NCI-H1105 (cell line): ENCODE results near the gene NTM.
A peak's percentile ranks its signal among the peaks of the same experiment; 100 is the strongest.
"Not testable (repeated sequence)": the region's sequence is repeated elsewhere in the genome, so short reads cannot be mapped to it uniquely, and the experiment has no call there.

Experiments used
- DNase-seq: peaks from one replicate; lab custom pipeline; 2025; lab: John Stamatoyannopoulos, UW

Gene NTM

DNA sequence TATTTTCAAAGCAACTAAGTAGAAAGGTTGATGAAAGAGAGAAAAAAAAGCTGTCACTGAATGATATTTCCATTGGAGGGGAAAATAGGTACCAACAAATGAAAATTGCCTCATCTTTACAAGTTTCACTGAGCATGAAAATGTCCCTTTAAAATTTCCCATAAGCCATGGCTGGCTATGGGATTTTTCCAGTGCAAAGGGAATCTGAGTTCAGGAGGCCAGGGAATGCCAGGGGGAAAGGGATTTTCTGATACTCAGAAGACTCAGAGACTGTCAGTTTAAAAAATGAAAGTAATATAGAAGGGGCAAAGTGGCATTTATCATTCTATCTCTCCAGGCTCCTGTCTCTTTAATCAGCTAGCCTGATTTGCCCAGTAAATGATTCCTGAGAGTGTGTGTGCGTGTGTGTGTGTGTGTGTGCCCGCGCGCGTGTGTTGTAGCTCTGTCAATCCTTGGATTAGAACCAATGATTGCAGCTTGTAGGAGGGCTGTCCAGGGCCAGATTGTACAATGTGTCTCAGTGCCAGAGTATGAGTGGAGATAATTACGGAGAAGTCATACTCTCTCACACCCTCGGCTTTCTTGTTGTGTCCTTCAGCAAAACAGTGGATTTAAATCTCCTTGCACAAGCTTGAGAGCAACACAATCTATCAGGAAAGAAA lies at the start of gene NTM:
Gene NTM, plus strand, starts transcription at position 526 of the 662 bp plus-strand sequence.
- peak; percentile 94 for DNase-seq

DNA sequence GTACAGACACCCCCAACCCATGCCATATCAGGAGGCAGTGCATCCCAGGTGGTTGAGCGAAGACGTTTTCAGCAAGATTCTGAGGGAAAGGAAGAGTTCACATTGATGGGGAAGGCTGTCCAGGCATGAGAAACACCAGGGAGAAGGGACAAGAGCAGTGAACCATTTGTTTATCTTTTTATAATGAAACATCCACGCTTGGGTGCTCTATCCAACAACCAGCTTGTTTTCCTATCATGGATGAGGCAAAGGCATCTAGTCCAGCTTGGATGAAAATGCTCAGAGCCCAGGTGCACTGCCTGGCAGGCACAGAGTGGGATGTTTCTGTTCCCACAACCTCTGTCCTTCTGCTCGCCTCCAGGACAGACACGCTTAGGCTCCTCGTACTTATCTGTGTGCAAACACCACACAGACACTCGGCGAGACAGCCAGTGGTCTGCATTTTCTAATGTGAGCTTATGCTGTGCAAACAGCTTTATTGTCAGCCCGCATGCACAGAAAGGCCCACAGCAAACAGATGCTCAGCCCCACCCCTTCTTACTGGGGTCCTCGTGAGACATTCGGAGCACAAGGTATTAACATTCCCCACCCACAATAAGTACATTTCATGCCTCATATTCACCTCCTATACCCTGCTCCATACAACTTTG lies 45.4 kb upstream of the NTM start:
- DNase-seq = no peak

DNA sequence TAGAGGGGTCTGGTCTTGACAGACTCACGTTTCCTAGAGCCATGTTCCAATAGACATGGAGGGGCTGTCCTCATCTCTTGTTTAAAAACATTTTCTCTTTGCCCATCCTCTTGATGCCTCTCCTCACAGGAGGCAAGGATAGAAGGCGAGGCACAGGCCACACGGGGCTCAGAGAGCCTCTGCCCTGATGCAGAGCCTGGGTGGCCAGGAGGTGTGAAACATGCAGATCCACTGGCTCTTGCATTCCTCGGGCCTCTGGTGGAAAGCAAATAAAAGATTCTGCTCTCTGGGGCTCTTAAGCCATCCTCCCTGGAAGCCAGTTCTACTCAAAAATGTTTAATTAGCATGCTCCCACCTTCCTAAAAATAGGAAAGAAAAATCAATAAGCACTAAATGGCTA lies 43.6 kb upstream of the NTM start:
- DNase-seq = no peak

DNA sequence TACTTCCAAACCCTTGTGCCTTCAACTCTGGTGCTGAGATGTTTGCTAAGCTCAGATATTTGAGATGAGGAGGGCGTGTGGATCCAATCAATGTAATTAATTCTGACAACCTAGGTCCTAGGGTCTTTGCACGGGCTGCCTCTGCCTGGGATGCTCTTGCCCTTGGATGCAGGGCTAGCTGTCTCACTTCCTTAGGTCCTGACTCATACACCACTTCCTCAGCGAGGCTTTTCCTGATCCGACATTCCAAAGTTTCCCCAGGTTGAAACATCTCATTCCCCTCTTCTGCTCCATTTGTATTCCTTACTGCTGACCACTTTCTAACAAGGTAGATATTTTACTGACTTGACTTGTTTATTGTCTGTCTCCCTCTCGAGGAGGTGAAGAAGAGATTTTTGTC lies 43.0 kb upstream of the NTM start:
- DNase-seq = no peak

DNA sequence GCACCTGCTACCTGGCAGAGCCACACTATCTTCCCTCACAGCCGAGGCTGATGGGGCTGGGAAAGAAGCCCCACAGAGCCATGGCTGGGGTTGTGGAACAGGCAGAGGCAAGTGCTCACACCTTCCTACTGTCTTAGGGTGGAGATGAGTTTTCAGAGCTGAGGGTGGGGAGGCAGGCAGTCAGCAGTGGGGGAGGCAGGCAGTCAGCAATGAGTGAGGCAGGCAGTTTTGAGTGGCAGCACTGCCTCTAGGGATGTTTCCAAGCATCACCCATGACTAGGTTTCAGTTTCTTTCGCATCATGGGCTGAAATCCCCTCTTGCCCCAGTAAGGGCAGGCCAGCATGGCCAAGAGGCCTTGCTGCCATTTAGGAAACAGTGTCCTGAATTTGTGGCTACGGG lies 41.6 kb upstream of the NTM start:
- no peak for DNase-seq

DNA sequence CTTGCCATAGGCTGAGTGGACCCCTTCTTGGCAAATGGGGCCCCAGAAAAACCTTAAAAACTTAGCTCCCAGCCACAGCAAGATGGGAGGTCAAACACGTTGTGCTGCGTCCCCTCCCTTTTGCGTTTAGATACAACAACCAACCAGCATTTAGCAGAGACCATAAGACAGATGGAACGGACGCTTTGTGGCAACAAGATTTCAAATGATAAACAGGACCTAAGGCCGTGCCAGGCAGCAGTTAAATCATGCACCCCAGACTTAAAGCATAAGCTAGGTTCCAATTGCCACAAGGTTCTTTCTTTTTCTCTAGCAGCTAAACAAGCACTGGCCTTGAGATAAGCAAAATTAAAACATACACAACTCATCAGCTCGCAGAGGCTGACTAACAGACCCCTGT lies 39.4 kb upstream of the NTM start:
- DNase-seq = no peak

DNA sequence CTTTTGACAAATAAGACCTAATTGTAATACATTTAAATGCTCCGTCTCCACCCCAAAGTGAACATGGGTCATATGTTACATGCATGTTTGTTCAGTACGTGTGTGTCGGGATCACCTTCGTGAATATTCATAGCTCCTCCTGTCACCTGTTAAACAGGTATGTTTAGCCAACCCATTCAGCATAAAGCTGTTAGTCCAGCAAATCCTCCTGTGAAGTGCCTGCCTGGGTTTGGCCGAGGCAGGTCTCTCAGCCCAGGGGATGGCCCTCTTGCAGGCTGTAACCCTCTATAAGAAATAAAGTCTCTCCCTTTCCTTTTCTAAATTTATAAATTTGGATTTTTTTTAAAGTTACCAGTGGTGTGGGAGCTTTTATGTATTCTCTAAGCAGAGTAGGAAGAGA lies 38.9 kb upstream of the NTM start:
- no peak for DNase-seq

DNA sequence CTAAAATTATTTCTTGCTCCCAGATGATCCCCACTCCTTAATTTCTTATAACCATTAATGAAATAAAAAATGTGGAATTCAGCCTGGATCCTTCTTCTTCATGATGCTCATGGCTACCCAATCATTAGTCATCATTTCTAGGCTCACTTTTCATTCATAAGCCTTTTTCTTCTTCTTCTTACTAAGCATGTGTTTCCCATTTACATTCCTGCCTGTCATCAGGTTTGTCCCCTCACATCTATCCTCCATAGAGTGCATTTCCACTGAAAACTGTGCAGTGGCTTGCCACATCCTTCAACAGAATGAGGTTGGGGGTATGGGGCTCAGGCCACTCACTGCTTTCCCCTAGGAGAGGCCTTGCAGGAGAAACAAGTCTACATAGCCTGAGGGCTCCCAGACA lies 35.8 kb upstream of the NTM start:
- no peak for DNase-seq

DNA sequence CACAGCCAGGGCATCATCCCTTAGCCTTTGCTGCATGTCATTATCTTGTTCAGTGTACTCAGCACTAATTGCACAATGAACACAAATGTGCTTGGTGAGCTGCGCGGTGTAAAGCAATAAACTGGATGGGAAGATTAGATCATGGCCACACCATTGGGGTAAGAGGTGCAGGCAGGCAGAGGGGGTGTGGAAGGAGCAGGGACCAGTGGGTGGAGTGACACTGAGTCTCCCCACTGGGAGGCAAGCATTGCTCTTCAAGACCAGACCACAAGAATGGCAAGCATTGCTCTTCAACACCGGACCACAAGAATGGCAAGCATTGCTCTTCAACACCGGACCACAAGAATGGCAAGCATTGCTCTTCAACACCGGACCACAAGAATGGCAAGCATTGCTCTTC lies 28.5 kb upstream of the NTM start:
- not testable (repeated sequence) for DNase-seq

DNA sequence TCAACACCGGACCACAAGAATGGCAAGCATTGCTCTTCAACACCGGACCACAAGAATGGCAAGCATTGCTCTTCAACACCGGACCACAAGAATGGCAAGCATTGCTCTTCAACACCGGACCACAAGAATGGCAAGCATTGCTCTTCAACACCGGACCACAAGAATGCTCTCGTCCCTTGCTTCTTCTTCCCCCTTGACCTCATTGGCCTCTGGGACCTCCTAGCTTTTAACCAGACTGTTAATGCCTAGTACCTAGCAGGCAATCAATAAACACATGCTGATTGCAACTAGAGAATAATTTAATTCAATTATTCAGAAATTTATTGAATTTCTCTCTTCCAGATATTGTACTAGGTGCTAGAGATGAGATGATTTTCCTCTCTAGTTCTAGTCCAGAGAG lies 28.0 kb upstream of the NTM start:
- not testable (repeated sequence) for DNase-seq

DNA sequence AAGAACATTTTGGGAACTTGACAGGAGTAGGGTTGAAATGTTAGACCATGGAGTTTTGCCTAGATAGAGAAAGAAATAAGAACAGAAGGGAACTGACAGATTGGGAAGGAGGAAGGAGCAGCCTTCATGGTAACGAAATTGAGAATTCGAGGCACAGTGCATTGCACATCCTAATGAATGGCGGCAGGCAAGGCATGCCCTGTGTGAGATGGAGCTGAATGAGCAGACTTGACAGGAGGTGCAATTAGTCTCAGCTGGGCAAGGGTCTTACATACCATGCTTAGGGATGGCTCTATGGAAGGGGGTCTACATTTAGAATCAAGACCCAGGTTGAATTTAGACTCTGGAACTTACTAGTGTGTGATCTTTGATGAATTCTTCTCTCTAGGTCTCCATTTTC lies 25.0 kb upstream of the NTM start:
- DNase-seq = no peak

DNA sequence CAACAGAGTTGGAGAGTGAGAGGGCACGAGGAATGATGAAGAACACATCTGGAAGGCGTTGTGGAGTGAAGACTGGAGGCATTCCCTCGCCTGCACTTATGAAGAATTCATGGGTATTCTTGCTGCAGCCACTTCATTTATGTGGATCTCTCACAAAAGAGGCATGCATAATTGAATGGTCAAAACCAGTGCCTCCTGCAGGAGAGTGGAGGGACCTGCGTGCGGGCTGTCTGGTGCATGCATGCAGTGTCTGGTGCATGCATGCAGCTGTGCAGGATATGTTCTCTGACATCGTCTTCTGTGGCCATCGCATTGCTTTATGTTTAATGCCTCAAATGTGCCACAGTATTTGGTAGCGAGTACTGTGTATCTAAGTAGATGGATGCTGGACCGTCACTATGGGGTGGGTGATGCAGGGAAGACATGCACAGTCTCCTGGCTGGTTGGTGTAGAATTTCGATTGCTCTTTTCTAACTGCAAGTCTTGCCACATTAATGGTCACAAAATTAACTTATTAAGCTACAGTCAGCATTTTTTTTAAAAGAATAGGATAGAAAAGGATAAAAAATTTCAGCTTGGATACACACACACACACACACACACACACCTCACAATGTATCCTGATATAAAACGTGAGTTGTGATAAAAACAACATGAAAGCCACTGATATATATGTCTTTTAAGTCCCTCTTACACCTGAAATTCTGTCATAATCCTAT lies 20.9 kb upstream of the NTM start:
- no peak for DNase-seq

DNA sequence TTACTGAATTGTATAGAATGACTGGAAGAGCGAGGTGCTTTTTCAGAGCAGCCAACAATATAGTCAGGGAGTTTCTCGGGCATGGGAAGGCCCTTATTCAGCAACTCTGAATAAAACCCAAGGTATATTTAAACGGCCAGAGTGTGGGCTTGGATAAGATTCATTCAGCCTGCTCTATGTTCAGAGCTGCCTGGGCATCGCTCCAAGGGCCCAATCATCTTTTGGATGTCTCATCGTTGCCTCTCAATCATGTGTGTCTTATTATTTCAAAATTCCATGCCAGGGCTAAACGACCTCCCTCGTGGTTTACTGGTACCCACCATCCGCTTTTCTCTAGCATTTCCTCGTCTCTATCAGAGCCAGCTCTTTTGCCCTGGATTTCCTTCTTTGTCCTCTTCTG lies 19.5 kb upstream of the NTM start:
- DNase-seq = peak; percentile 32

DNA sequence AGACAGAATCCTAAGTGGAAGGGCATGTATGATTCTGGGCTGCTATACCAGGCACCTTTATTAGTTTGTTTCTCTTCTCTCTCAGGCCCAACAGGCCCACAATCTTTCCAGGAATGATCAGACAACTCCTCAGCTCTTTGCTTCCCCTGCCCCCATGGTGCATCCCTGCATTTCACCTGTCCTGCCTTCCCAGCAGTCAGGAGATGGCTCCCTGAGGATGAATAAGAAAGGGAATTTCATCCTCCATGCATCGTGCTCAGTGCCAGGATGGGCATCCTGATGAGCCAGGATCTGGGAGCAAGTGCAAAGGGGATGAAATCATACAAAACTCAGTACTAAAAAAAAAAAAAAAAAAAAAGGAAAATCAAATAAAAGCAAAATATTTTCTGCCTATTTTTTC lies 18.6 kb upstream of the NTM start:
- no peak for DNase-seq

DNA sequence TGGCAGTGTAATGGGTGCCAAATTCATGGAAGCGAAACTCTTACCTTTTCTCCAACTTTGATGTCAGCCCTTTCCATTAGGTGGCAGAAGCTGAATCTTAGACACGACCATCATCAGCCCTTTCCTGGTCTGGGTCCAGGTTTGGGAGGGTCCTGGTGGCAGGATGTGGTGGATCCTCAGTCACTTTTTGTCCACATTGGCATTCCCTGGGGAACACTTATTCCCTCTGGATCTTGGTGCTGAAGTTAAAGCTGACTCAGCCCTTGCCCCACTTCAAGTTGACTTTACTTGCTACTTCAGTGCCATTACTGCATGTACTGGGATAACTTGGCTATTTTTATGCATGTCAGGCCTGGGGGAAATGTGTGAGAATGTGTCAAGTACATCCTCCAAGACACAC lies 16.6 kb upstream of the NTM start:
- no peak for DNase-seq

DNA sequence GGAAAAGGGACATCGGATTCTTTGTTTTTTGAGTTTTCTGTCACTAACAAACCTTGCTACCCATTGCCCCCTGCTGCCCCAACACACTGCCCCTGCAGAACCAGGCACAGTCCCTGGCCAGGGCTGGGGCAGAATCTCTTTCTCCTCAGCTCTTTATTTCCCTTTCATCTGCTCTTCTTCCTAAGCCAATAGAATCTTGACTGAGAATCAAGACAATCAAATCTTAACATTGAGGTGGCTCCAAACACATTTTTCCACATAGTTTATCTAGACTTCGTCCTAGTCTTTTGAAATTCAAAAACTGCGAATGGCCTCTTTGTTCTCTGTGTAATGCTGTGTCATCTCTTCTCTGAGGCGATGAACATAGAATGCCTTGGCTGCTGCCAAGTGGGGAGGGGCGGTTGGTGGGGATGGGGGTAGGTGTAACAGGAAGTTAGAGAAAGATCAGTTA lies 16.1 kb upstream of the NTM start:
- DNase-seq = no peak

DNA sequence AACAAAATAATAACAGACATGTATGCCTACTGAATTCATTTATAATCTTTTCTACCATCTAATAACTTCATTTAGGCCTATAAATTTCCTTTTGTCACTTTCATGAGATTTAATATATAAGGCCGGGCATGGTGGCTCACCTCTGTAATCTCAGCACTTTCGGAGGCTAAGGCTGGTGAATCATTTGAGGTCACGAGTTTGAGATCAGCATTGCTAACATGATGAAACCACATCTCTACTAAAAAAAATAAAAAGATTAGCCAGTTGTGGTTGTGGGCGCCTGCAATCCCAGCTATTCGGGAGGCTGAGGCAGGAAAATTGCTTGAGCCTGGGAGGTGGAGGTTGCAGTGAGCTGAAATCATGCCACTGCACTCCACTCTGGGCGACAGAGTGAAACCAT lies 14.2 kb upstream of the NTM start:
- no peak for DNase-seq

DNA sequence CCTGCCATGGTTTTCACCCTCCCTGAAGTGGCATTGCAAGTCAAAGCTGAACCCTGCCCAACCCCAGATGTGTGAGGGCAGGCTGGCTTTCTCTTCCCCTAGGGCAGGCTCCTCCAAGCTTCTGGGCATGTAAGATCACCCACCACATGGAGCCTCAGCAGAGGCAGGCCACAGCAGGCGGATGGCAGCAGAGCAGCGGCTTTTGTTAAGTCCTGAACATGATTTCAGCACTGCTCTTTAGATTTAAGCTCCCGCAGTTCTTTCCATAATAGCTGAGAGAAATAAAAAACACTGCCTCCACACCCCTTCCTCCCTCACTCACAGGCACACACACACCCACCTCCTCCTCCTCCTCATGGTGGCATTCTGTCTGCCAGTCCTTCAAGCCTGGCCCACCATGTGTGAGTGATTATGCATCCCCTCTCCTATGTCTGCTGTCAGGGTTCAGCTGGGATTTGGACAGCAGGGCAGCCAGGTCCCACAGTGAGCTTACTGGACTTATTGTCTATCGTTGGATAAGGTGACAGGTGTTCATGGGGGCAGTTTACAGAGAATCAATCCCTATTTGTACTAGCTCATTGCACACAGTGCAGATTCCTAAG lies 5.0 kb upstream of the NTM start:
- no peak for DNase-seq

DNA sequence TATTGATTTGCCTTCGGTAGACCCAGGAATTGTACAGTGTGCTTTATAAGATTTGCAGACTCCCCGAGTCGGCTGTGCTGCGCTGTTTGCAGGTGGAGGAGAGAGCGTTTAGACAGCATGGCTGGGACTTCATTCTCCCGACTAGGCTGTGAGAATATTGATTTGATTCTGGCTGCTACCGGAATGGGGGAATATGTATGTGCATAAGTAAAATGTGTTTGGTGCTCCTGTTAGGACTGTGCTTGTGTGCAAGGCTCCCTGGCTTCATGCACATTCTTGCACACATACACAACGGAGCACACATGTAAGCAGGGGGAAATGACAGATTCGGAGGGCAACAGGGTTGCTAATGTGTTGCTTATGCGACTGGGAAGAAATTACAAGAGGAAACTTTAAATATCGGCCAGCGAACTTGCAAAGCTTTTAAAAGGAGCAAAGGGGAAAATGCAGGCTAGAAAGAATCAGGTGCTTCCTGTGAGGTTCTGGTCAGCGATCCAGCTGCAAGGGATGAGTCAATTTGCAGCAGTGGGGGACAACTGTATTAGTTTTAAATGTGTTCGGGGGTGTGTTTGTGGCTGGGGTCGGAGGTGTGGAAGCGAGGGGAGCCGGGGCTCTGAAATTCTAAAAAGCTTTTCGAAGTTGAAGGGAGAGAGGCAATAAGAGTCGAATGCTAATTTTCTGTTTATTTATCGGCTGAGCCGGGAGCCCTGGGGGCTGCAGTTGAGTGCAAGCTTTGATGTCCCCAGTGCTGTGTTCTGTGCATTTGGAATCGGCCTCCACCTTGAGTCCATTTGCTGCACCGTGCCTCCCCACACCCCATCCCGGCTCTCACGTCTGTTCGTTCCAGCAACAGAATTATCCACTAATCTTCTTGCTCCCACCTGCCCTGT lies 731 bp downstream of the NTM start:
- peak; percentile 25 for DNase-seq

DNA sequence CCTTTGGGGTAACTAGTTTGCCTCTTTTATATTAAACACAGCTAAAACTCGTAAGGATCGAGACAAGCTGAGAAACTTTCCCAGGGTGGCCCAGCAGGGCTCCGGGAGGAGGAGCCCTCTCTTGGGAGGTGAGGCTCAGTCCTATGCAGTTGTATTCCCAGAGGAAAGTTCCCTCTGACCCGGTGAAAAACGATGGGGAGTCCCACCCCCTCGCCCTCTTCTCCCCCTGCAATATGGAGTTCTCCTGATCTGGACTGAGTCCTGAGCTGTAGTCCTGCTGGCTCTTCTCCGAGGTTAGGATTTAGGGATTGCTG lies 1.3 kb downstream of the NTM start:
- DNase-seq = no peak

DNA sequence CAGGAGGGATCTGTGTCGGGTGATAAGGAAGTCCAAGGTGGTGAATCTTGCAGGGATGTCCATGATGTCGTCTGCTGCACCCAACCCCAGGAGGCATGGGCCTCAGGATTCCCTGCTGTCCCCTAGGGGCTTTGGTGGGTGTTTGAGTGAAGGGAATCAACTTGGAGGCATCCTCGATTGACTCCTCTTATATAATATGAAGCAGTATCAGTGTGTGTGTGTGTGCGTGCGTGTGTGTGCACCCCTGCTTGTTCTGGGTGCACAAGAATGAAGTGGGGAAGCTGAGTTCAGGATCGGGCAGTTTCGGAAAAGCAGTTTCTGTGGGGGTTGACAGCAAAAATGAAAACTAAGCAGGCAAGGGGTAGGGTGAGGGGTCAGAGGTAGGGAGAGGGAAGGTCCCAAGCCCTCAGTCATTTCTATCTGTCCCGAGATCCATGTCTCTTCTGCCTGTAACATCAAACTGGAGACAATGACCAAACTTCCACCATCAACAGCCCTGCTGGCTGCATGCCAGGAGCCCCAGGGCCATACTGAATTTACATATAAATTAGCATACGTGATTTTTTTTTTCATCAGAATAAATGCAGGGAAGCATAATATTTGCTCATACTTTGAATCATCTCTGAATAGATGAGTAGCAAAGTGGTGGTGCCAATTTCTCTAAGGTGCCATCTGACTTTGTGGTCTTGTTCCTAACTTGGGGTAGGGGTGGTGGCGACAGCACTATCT lies 2.0 kb downstream of the NTM start:
- DNase-seq = no peak
